ENCODE results near the gene GAS7. TPM values are rescaled to one million over a fixed set of nuclear protein-coding genes. Genes with fewer than 3 reads are reported as not detected.

Gene GAS7
- total RNA-seq, 1 donor: 8.6 TPM

DNA sequence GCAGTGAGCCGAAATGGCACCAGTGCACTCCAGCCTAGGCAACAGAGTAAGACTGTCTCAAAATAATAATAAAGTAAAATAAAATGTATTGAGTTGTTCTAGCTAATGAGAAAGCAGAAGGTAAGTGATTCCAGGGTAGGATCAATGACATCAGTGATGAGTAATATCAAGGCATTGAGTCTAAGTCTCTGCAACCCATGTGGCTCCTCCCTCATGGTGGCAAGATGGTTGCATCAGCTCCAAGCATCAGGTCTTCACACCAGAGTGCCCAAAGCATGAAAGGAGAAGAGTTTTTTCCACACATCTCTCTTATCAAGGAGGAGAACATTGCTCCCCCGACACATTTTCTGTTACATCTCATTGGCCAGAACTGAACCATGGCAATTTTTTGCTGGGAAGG lies 34.8 kb upstream of the GAS7 start:
- H3K4me3 ChIP-seq (ENCODE audit: low read depth, low read length): no peak overlapping the region
- TF ChIP-seq, protein P1, sequence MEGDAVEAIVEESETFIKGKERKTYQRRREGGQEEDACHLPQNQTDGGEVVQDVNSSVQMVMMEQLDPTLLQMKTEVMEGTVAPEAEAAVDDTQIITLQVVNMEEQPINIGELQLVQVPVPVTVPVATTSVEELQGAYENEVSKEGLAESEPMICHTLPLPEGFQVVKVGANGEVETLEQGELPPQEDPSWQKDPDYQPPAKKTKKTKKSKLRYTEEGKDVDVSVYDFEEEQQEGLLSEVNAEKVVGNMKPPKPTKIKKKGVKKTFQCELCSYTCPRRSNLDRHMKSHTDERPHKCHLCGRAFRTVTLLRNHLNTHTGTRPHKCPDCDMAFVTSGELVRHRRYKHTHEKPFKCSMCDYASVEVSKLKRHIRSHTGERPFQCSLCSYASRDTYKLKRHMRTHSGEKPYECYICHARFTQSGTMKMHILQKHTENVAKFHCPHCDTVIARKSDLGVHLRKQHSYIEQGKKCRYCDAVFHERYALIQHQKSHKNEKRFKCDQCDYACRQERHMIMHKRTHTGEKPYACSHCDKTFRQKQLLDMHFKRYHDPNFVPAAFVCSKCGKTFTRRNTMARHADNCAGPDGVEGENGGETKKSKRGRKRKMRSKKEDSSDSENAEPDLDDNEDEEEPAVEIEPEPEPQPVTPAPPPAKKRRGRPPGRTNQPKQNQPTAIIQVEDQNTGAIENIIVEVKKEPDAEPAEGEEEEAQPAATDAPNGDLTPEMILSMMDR (IDR thresholded peaks at IDR 0.05; ENCODE audit: insufficient read depth, low read depth, low read length): no peak
- no peak for DNase-seq (ENCODE audit: low read depth)

- no peak overlapping the region for H3K4me3 ChIP-seq (ENCODE audit: low read depth, low read length)
- no peak for DNase-seq (ENCODE audit: low read depth)
- TF ChIP-seq, protein P1 (IDR thresholded peaks at IDR 0.05; ENCODE audit: insufficient read depth, low read depth, low read length): no peak
Observed at GRCh38 chr17:10229181-10229580, 30.8 kb upstream of the GAS7 start.

GRCh38 chr17:10226930-10227695 lies 28.7 kb upstream of the GAS7 start:
- DNase-seq (ENCODE audit: low read depth): peak; percentile 56
- TF ChIP-seq, protein P1 (IDR thresholded peaks at IDR 0.05; ENCODE audit: insufficient read depth, low read depth, low read length): peak; percentile 96
- H3K4me3 ChIP-seq (ENCODE audit: low read depth, low read length): no peak overlapping the region

- no peak overlapping the region for H3K4me3 ChIP-seq (ENCODE audit: low read depth, low read length)
- TF ChIP-seq, protein P1 (IDR thresholded peaks at IDR 0.05; ENCODE audit: insufficient read depth, low read depth, low read length): no peak
- DNase-seq (ENCODE audit: low read depth): no peak
Observed at GRCh38 chr17:10224582-10225195, 26.3 kb upstream of the GAS7 start.

GRCh38 chr17:10219193-10219592 lies 20.8 kb upstream of the GAS7 start:
- no peak for DNase-seq (ENCODE audit: low read depth)
- no peak overlapping the region for H3K4me3 ChIP-seq (ENCODE audit: low read depth, low read length)
- TF ChIP-seq, protein P1 (IDR thresholded peaks at IDR 0.05; ENCODE audit: insufficient read depth, low read depth, low read length): no peak

GRCh38 chr17:10217916-10218315 lies 19.5 kb upstream of the GAS7 start:
- peak; percentile 78 for DNase-seq (ENCODE audit: low read depth)
- TF ChIP-seq, protein P1 (IDR thresholded peaks at IDR 0.05; ENCODE audit: insufficient read depth, low read depth, low read length): no peak
- H3K4me3 ChIP-seq (ENCODE audit: low read depth, low read length): no peak overlapping the region
